OCI-LY1 (cell line): ENCODE measurements around the gene RPH3AL.

Experiments used
- H2AFZ ChIP-seq: fragments of 200-600 bp; sonication (generic), shearing (Covaris generic); 2 replicates; pipeline ENCODE4 v1.6.0; 2014; ENCODE audit warnings: antibody characterized with exemption, mild to moderate bottlenecking, low read length
- H3F3A ChIP-seq: fragments of 200-600 bp; sonication (generic), shearing (Covaris generic); 2 replicates; pipeline ENCODE4 v1.6.0; 2014; ENCODE audit warnings: mild to moderate bottlenecking, antibody characterized with exemption, low read length, moderate library complexity; ENCODE audit not compliant: insufficient read depth
- H3K27ac ChIP-seq: fragments of 200-600 bp; sonication (generic); 2 replicates; pipeline ENCODE4 v1.5.1; 2014; ENCODE audit warnings: low read length, mixed run types, mild to moderate bottlenecking, low read depth; ENCODE audit not compliant: poor library complexity, severe bottlenecking
- H3K27me3 ChIP-seq: fragments of 200-600 bp; sonication (generic); 2 replicates; pipeline ENCODE4 v1.6.0; 2014; ENCODE audit warnings: antibody characterized with exemption, mild to moderate bottlenecking, low read length, moderate library complexity; ENCODE audit not compliant: insufficient read depth
- H3K36me3 ChIP-seq: fragments of 200-600 bp; sonication (generic); 2 replicates; pipeline ENCODE4 v1.6.1; 2014; ENCODE audit warnings: mild to moderate bottlenecking, antibody characterized with exemption, low read length, moderate library complexity, mixed read lengths; ENCODE audit not compliant: insufficient read depth
- H3K4me1 ChIP-seq: fragments of 200-600 bp; sonication (generic); 2 replicates; pipeline ENCODE4 v1.5.1; 2014; ENCODE audit warnings: mild to moderate bottlenecking, low read length, moderate library complexity; ENCODE audit not compliant: insufficient read depth, severe bottlenecking
- H3K4me2 ChIP-seq: fragments of 200-600 bp; sonication (generic), shearing (Covaris generic); 2 replicates; pipeline ENCODE4 v1.6.1; 2014; ENCODE audit warnings: low read length
- H3K4me3 ChIP-seq: fragments of 200-600 bp; sonication (generic); 2 replicates; pipeline ENCODE4 v1.5.1; 2014; ENCODE audit warnings: low read length, low read depth, mild to moderate bottlenecking, mixed read lengths; ENCODE audit not compliant: poor library complexity, severe bottlenecking
- H3K79me2 ChIP-seq: fragments of 200-600 bp; shearing (Covaris generic); 2 replicates; pipeline ENCODE4 v1.6.1; 2016; ENCODE audit warnings: mixed run types, low read length, mixed read lengths; ENCODE audit not compliant: insufficient read depth
- H3K9ac ChIP-seq: fragments of 200-600 bp; sonication (generic), shearing (Covaris generic); 2 replicates; pipeline ENCODE4 v1.6.1; 2014; ENCODE audit warnings: mild to moderate bottlenecking, low read length, mixed read lengths
- H3K9me2 ChIP-seq: fragments of 200-600 bp; sonication (generic), shearing (Covaris generic); 2 replicates; pipeline ENCODE4 v1.6.1; 2014; ENCODE audit warnings: low read depth, mild to moderate bottlenecking, low read length, mixed read lengths
- H3K9me3 ChIP-seq: fragments of 200-600 bp; shearing (Covaris generic); 2 replicates; pipeline ENCODE4 v1.6.1; 2014; ENCODE audit warnings: low read length, mixed read lengths
- H4K20me1 ChIP-seq: fragments of 200-600 bp; sonication (generic), shearing (Covaris generic); 2 replicates; pipeline ENCODE4 v1.6.0; 2016; ENCODE audit warnings: mild to moderate bottlenecking, low read length; ENCODE audit not compliant: insufficient read depth
- EZH2 ChIP-seq: fragments of 200-600 bp; sonication (generic), shearing (Covaris generic); IDR thresholded peaks from 2 replicates; pipeline ENCODE4 v1.8.0; 2017; ENCODE audit warnings: borderline replicate concordance, mixed run types, mild to moderate bottlenecking, antibody characterized with exemption, low read length, moderate library complexity, mixed read lengths
- TF ChIP-seq, protein P1 (sequence below): fragments of 200-600 bp; sonication (generic), shearing (Covaris generic); IDR thresholded peaks from 2 replicates; pipeline ENCODE4 v1.5.1; 2017; ENCODE audit warnings: mild to moderate bottlenecking, antibody characterized with exemption, low read length, moderate library complexity, mixed read lengths

Gene RPH3AL

DNA sequence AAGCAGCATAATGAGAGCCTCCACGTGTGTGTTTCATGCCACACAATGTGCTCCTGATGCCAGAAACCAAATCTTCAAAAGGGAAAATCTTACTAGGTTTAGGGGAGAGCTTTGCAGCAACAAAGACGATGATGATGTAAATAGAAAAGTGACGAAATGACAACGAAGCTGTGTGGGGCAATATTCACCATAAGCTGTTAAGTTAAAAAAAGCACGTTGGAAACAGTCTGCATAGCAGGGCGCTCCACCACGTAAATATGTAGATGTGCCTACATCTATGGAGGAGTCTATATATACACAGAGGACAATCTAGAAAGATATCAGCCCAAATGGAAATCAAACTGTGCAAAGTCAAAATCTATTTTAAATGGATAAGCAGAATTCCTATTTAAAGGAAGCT, 61.0 kb downstream of the RPH3AL start:
- no peak overlapping the region for H3K4me3 ChIP-seq
- H3K9me3 ChIP-seq: no peaks in the 10 kb centered on the region
- no peaks in the 10 kb centered on the region for H3K9me2 ChIP-seq
- H3F3A ChIP-seq: no peaks in the 10 kb centered on the region
- H3K27ac ChIP-seq: no peak overlapping the region
- no peak overlapping the region for H3K9ac ChIP-seq
- no peaks in the 10 kb centered on the region for H3K27me3 ChIP-seq
- H4K20me1 ChIP-seq: no peaks in the 10 kb centered on the region
- TF ChIP-seq, protein P1, sequence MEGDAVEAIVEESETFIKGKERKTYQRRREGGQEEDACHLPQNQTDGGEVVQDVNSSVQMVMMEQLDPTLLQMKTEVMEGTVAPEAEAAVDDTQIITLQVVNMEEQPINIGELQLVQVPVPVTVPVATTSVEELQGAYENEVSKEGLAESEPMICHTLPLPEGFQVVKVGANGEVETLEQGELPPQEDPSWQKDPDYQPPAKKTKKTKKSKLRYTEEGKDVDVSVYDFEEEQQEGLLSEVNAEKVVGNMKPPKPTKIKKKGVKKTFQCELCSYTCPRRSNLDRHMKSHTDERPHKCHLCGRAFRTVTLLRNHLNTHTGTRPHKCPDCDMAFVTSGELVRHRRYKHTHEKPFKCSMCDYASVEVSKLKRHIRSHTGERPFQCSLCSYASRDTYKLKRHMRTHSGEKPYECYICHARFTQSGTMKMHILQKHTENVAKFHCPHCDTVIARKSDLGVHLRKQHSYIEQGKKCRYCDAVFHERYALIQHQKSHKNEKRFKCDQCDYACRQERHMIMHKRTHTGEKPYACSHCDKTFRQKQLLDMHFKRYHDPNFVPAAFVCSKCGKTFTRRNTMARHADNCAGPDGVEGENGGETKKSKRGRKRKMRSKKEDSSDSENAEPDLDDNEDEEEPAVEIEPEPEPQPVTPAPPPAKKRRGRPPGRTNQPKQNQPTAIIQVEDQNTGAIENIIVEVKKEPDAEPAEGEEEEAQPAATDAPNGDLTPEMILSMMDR: no peak
- TF ChIP-seq EZH2: no peak
- no peak overlapping the region for H3K4me2 ChIP-seq
- no peaks in the 10 kb centered on the region for H3K36me3 ChIP-seq
- H2AFZ ChIP-seq: no peak overlapping the region
- no peaks in the 10 kb centered on the region for H3K4me1 ChIP-seq
- no peaks in the 10 kb centered on the region for H3K79me2 ChIP-seq

GRCh38 chr17:290626-291025, 62.0 kb downstream of the RPH3AL start:
- Histone ChIP-seq H3K9me3 (no peaks in the 10 kb centered on the region), H2AFZ (no peak overlapping the region), H3K79me2 (no peaks in the 10 kb centered on the region), H3K27ac (no peak overlapping the region), H3K4me3 (no peak overlapping the region), H3K4me1 (no peaks in the 10 kb centered on the region), H3K9ac (no peak overlapping the region), H3K36me3 (no peaks in the 10 kb centered on the region), H3K9me2 (no peaks in the 10 kb centered on the region), H3K27me3 (no peaks in the 10 kb centered on the region), H3K4me2 (no peak overlapping the region), H4K20me1 (no peaks in the 10 kb centered on the region), H3F3A (no peaks in the 10 kb centered on the region)
- TF ChIP-seq, protein P1: no peak
- no peak for TF ChIP-seq EZH2

GRCh38 chr17:290121-290521, 62.5 kb downstream of the RPH3AL start:
- no peaks in the 10 kb centered on the region for H3K36me3 ChIP-seq
- no peaks in the 10 kb centered on the region for H3K27me3 ChIP-seq
- H3K27ac ChIP-seq: no peak overlapping the region
- TF ChIP-seq, protein P1: no peak
- no peak for TF ChIP-seq EZH2
- no peaks in the 10 kb centered on the region for H3K9me3 ChIP-seq
- no peaks in the 10 kb centered on the region for H3F3A ChIP-seq
- no peaks in the 10 kb centered on the region for H3K4me1 ChIP-seq
- H3K9me2 ChIP-seq: no peaks in the 10 kb centered on the region
- H3K4me2 ChIP-seq: no peak overlapping the region
- H3K4me3 ChIP-seq: no peak overlapping the region
- no peaks in the 10 kb centered on the region for H4K20me1 ChIP-seq
- H2AFZ ChIP-seq: no peak overlapping the region
- H3K79me2 ChIP-seq: no peaks in the 10 kb centered on the region
- H3K9ac ChIP-seq: no peak overlapping the region
